Type B pancreatic cell (in vitro differentiated cells): ENCODE data around the gene TSHZ1. TPM values are rescaled to one million over a fixed set of nuclear protein-coding genes. Genes with fewer than 3 reads are reported as not detected.
"Not testable (repeated sequence)": the region's sequence is repeated elsewhere in the genome, so short reads cannot be mapped to it uniquely, and the experiment has no call there.

ENCODE experiments used
- DNase-seq: peaks from one replicate; pipeline ENCODE4 v3.0.0; 2021; ENCODE audit warnings: mixed read lengths; ENCODE audit not compliant: unreplicated experiment; ENCODE audit errors: extremely low spot score
- H3K27ac Mint-ChIP-seq: 2 replicates; pipeline ENCODE4 v1.8.0; 2021; ENCODE audit warnings: mild to moderate bottlenecking, mixed read lengths
- H3K27me3 Mint-ChIP-seq: 2 replicates; pipeline ENCODE4 v1.8.0; 2021; ENCODE audit warnings: mixed read lengths
- H3K36me3 Mint-ChIP-seq: 2 replicates; pipeline ENCODE4 v1.8.0; 2021; ENCODE audit warnings: mixed read lengths
- H3K4me1 Mint-ChIP-seq: one replicate; pipeline ENCODE4 v1.8.0; 2021; ENCODE audit warnings: mixed read lengths; ENCODE audit not compliant: unreplicated experiment
- H3K4me3 Mint-ChIP-seq: 2 replicates; pipeline ENCODE4 v1.8.0; 2021; ENCODE audit warnings: mild to moderate bottlenecking, mixed read lengths
- H3K9me3 Mint-ChIP-seq: 2 replicates; pipeline ENCODE4 v1.8.0; 2021; ENCODE audit warnings: mixed read lengths
- total RNA-seq: library from RNA; stranded (reverse); gene quantifications from 2 replicates; pipeline ENCODE4 v1.2.1, GENCODE V29; 2021; ENCODE audit warnings: low replicate concordance
- TF ChIP-seq, protein P1 (sequence below): fragments of 200-600 bp; sonication (generic); conservative IDR thresholded peaks from 2 replicates; pipeline ENCODE4 v1.5.0; 2021; ENCODE audit warnings: antibody characterized with exemption, mild to moderate bottlenecking

Gene TSHZ1
- total RNA-seq, 1 donor from 2014 or later, result 79.9 TPM

DNA sequence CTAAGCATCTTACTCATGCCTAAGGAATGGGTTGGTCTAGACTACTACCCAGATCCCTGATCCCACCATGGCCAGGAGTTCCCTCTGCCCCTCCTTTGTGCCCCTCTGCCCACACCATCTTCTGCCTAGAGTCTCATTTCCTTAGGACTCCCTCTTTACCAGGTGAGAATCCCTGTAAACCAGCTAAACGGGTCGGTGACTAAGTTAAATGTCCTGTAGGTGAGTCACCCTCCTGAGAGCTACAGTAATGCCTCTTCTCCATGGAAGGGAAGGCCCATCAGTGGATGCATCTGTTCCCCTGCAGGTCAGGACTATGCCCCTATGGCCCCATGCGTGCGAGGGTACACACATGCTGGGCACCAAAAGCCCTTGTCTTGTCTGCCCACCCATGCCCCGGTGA lies 27.1 kb upstream of the TSHZ1 start:
- H3K27ac Mint-ChIP-seq, result no peak overlapping the region
- H3K36me3 Mint-ChIP-seq, result no peaks in the 10 kb centered on the region
- H3K4me1 Mint-ChIP-seq, result no peaks in the 10 kb centered on the region
- H3K27me3 Mint-ChIP-seq, result no peaks in the 10 kb centered on the region
- peaks cover 7% of the 10 kb centered on the region for H3K9me3 Mint-ChIP-seq
- no peak for DNase-seq
- TF ChIP-seq, protein P1, sequence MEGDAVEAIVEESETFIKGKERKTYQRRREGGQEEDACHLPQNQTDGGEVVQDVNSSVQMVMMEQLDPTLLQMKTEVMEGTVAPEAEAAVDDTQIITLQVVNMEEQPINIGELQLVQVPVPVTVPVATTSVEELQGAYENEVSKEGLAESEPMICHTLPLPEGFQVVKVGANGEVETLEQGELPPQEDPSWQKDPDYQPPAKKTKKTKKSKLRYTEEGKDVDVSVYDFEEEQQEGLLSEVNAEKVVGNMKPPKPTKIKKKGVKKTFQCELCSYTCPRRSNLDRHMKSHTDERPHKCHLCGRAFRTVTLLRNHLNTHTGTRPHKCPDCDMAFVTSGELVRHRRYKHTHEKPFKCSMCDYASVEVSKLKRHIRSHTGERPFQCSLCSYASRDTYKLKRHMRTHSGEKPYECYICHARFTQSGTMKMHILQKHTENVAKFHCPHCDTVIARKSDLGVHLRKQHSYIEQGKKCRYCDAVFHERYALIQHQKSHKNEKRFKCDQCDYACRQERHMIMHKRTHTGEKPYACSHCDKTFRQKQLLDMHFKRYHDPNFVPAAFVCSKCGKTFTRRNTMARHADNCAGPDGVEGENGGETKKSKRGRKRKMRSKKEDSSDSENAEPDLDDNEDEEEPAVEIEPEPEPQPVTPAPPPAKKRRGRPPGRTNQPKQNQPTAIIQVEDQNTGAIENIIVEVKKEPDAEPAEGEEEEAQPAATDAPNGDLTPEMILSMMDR, result no peak
- H3K4me3 Mint-ChIP-seq, result no peak overlapping the region

GRCh38 chr18:75183973-75184493 lies 26.6 kb upstream of the TSHZ1 start:
- no peaks in the 10 kb centered on the region for H3K27me3 Mint-ChIP-seq
- H3K4me3 Mint-ChIP-seq, result no peak overlapping the region
- no peak overlapping the region for H3K27ac Mint-ChIP-seq
- no peak for DNase-seq
- no peaks in the 10 kb centered on the region for H3K4me1 Mint-ChIP-seq
- no peaks in the 10 kb centered on the region for H3K36me3 Mint-ChIP-seq
- TF ChIP-seq, protein P1, result no peak
- peaks cover 7% of the 10 kb centered on the region for H3K9me3 Mint-ChIP-seq

DNA sequence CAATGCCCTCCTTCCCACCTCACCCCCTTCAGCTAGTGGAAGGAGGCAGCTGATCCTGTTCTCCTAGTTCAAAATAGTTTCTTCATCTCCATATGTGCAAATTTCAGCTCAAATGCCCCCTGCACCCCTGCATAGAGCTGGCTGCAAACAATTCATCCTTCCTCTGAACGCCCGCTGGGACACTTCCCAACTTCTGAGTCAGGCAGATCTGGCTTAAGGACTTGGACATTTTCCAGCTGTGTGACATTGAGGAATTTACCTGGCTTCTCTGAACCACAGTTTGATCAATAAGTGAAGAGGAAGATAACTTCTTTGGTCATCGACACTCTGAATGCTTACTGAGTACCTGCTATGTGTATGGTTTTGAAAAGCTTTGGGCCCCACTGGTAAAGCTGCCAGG lies 25.1 kb upstream of the TSHZ1 start:
- TF ChIP-seq, protein P1, result no peak
- no peak for DNase-seq
- H3K9me3 Mint-ChIP-seq, result peaks cover 7% of the 10 kb centered on the region
- no peak overlapping the region for H3K27ac Mint-ChIP-seq
- no peaks in the 10 kb centered on the region for H3K27me3 Mint-ChIP-seq
- no peak overlapping the region for H3K4me3 Mint-ChIP-seq
- H3K4me1 Mint-ChIP-seq, result no peaks in the 10 kb centered on the region
- H3K36me3 Mint-ChIP-seq, result no peaks in the 10 kb centered on the region

DNA sequence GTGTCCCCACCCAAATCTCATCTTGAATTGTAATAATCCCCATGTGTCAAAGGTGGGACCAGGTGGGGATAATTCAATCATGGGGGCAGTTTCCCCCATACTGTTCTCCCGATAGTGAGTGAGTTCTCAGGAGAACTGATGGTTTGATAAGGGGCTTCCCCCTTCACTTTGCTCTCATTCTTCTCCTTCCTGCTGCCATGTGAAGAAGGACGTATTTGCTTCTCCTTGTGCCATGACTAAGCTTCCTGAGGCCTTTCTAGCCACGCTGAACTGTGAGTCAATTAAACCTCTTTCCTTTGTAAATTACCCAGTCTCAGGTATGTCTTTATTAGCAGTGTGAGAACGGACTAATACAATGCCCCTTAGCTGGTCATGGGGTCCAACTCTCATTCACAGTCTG lies 22.9 kb upstream of the TSHZ1 start:
- H3K27ac Mint-ChIP-seq, H3K4me3 Mint-ChIP-seq, H3K27me3 Mint-ChIP-seq, H3K9me3 Mint-ChIP-seq, H3K4me1 Mint-ChIP-seq, DNase-seq, H3K36me3 Mint-ChIP-seq: not testable (repeated sequence)

DNA sequence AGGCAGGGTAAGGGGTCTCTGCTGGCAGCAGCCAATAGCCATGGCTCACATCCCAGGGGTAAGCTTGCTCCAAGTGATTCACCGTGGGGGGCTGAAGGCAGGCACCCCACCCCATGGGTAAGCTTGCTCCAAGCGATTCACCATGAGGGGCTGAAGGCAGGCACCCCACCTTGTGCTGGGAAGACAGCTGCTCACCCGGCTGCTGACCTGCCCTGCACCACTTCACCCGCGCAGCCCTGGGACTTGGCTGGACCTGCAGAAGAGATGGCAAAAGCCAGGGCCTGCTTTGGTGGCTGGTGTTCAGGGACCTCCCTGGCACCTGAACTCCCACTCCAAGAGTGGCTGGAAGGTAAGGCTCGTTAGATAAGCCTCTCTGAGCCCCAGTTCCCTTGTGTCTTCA lies 20.9 kb upstream of the TSHZ1 start:
- Mint-ChIP-seq H3K27me3 (no peaks in the 10 kb centered on the region), H3K36me3 (peaks cover 3% of the 10 kb centered on the region), H3K4me3 (no peak overlapping the region), H3K9me3 (no peaks in the 10 kb centered on the region), H3K27ac (no peak overlapping the region), H3K4me1 (no peaks in the 10 kb centered on the region)
- TF ChIP-seq, protein P1, result no peak
- no peak for DNase-seq

DNA sequence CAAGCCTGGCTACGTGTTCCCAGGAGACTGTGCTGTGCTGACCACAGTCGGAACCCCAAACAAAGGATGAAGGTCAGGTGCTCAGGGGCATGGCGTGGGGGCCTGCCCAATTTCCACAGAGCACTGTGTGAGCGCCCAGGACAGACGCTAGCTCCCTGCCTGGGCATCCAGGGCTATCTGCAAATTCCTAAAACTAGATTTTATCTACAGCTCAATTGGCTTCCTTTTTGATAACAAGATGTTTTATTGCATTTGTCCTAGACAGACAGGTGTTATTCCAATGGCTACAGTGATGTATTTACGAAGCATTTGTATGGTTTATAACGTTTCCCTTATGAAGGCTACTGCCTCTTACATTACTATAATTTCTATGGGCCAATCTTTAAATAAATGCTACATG lies 17.7 kb upstream of the TSHZ1 start:
- Mint-ChIP-seq H3K27me3 (no peaks in the 10 kb centered on the region), H3K36me3 (peaks cover 15% of the 10 kb centered on the region), H3K4me3 (no peak overlapping the region), H3K4me1 (peaks cover 2% of the 10 kb centered on the region), H3K27ac (no peak overlapping the region), H3K9me3 (no peaks in the 10 kb centered on the region)
- no peak for DNase-seq
- TF ChIP-seq, protein P1, result no peak
